IMR-90 (cell line): ENCODE data around the gene NECTIN2.

Experiments
- CEBPB ChIP-seq: IDR thresholded peaks from 2 replicates; pipeline ENCODE4 v1.6.1; 2012; ENCODE audit warnings: low read depth, low read length, improper control_type of control experiment
- CTCF ChIP-seq: conservative IDR thresholded peaks from 2 replicates; pipeline ENCODE4 v1.5.1; 2012; ENCODE audit warnings: mild to moderate bottlenecking, low read depth, low read length, improper control_type of control experiment
- RAD21 ChIP-seq: IDR thresholded peaks from 2 replicates; pipeline ENCODE4 v1.6.1; 2012; ENCODE audit warnings: low read length, improper control_type of control experiment
- RFX5 ChIP-seq: IDR thresholded peaks from 2 replicates; pipeline ENCODE4 v1.8.0; 2012; ENCODE audit warnings: low read depth, mild to moderate bottlenecking, low read length, moderate library complexity

DNA sequence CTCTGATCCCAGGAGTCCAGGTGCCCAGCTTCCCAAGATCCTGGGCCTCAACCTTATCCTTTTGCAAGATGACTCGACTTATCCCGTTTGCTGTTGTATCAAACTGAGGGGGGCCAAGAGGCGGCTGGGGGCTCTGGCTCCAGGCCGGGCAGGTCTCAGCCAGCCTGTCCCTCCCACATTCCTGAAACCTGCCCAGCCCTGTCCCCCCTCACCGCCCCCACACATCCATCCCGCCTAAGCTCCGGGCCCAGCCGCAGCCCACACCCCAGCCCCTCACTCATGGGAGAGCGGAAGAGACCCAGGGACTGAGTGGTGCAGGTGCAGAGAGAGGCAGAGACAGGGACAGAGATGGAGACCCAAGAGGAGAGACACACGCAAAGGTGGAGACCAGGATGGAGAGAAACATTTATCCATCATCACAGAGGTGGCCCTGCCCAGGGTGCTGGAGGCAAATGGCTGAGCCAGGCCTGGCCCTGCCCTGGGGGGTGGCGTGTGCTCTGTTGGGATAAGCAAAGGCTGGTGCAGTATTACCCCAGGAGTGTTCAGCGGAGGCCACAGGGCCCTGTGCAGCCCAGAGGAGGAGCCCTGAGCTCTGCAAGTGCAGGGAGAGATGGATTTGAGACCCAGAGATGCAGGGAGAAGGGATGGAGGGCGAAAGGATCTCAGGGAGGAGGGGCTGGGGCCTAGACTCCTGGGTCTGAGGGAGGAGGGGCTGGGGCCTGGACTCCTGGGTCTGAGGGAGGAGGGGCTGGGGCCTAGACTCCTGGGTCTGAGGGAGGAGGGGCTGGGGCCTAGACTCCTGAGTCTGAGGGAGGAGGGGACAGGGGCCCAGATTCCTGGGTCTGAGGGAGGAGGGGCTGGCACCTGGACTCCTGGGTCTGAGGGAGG is 35.6 kb upstream of the NECTIN2 start:
- TF ChIP-seq RAD21 (no peak), RFX5 (no peak), CTCF (no peak), CEBPB (no peak)
